Activated B cell treated with CpG ODN at 0.5 μM for 24 hours (primary cell): Measurements from ENCODE around the gene MSI2. TPM values are rescaled to one million over a fixed set of nuclear protein-coding genes. Genes with fewer than 3 reads are reported as not detected.

Experiments
- ATAC-seq: fragments of 200-7000 bp; cut with Tn5 transposase; one replicate; pipeline ENCODE4 v1.10.0; 2021; ENCODE audit warnings: low read depth, mild to moderate bottlenecking, moderate library complexity
- CTCF ChIA-PET: fragments of 350-600 bp; sonication (Branson Sonifier 250); formaldehyde crosslinking; loops from one replicate; lab custom pipeline; 2021; ENCODE audit warnings: antibody characterized with exemption; lab: Charles Lee
- POLR2A ChIA-PET: fragments of 350-600 bp; sonication (Branson Sonifier 250); formaldehyde crosslinking; loops from one replicate; lab custom pipeline; 2021; ENCODE audit warnings: antibody characterized with exemption; lab: Charles Lee
- DNase-seq: peaks from one replicate; pipeline ENCODE4 v3.0.0; 2022
- H3K27ac Mint-ChIP-seq: one replicate; pipeline ENCODE4 v1.8.0; 2020; ENCODE audit warnings: mixed read lengths
- H3K27me3 Mint-ChIP-seq: one replicate; pipeline ENCODE4 v1.8.0; 2021; ENCODE audit warnings: mixed read lengths
- H3K36me3 Mint-ChIP-seq: one replicate; pipeline ENCODE4 v1.8.0; 2021; ENCODE audit warnings: low read depth, mixed read lengths
- H3K4me1 Mint-ChIP-seq: one replicate; pipeline ENCODE4 v1.8.0; 2021; ENCODE audit warnings: mixed read lengths
- H3K4me3 Mint-ChIP-seq: one replicate; pipeline ENCODE4 v1.8.0; 2020; ENCODE audit warnings: mild to moderate bottlenecking, mixed read lengths
- H3K9me3 Mint-ChIP-seq: one replicate; pipeline ENCODE4 v1.8.0; 2020; ENCODE audit warnings: mixed read lengths
- intact Hi-C: fragments of 100-400 bp; cut with micrococcal nuclease; formaldehyde crosslinking; loops from one replicate; pipeline ENCODE4 v1.15.1; 2024
- total RNA-seq: library from RNA; stranded (reverse); gene quantifications from 2 replicates; pipeline ENCODE4 v1.2.3, GENCODE V29; 2022
- TF ChIP-seq, protein P1 (sequence below): fragments of 200-600 bp; IDR thresholded peaks from one replicate; pipeline ENCODE4 v1.8.0; 2022; ENCODE audit warnings: antibody characterized with exemption, mild to moderate bottlenecking

MSI2 gene
- total RNA-seq, 1 donor from 2014 or later, result 102 TPM

DNA sequence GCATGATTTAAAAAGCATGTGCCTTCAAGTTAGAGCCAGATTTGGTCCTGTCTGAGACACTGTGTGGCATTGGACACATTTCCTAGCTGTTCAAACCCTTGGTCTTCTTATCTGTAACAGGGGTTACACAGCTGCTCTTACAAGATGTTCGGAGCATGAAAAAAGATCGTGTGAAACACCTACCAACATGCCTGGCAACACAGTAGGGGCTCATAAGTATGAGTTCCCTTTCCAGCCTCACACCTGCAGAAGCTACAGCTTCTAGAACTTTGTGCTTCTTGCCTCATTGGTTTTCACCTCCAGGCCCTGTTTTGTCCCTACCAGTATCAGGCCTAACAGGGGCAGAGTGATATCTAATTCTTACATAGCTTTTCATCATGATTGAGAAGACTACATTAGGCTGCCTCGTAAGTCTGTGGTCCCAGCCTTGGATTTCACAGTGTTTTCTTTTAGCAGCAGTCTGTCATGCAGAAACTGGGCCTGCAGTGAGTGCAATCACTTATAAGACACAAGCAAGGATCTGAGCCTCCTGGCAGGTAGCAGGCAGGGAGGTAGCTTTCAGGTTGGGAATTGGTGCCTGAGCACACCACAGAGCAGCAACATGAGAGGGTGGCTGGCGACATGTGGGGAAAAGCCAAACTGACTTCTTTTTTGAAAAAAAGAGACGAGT is 410.0 kb downstream of the MSI2 start:
- intact Hi-C loops, result loop anchor here (1.0 kb wide), 1 partner anchor 62 kb away; no protein-coding TSS in a partner anchor
- Mint-ChIP-seq H3K9me3 (no peaks in the 10 kb centered on the region), H3K27me3 (no peaks in the 10 kb centered on the region), H3K27ac (peak overlapping the region; percentile 76), H3K4me3 (no peak overlapping the region), H3K36me3 (peaks cover 8% of the 10 kb centered on the region), H3K4me1 (peaks cover 41% of the 10 kb centered on the region)
- CTCF ChIA-PET, result interaction anchor here (1.0 to 2.3 kb wide), 4 partner anchors 63 to 423 kb away, joined by 3 to 18 read pairs (median 6); no protein-coding TSS in a partner anchor
- TF ChIP-seq, protein P1, sequence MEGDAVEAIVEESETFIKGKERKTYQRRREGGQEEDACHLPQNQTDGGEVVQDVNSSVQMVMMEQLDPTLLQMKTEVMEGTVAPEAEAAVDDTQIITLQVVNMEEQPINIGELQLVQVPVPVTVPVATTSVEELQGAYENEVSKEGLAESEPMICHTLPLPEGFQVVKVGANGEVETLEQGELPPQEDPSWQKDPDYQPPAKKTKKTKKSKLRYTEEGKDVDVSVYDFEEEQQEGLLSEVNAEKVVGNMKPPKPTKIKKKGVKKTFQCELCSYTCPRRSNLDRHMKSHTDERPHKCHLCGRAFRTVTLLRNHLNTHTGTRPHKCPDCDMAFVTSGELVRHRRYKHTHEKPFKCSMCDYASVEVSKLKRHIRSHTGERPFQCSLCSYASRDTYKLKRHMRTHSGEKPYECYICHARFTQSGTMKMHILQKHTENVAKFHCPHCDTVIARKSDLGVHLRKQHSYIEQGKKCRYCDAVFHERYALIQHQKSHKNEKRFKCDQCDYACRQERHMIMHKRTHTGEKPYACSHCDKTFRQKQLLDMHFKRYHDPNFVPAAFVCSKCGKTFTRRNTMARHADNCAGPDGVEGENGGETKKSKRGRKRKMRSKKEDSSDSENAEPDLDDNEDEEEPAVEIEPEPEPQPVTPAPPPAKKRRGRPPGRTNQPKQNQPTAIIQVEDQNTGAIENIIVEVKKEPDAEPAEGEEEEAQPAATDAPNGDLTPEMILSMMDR, result no peak
- no peak for DNase-seq
- ATAC-seq, result peak; percentile 56
- POLR2A ChIA-PET, result interaction anchor here (1.0 to 2.0 kb wide), 4 partner anchors 42 to 62 kb away, joined by 3 to 8 read pairs (median 6); no protein-coding TSS in a partner anchor

GRCh38 chr17:57666946-57667345 is 410.6 kb downstream of the MSI2 start:
- DNase-seq (no peak), ATAC-seq (no peak)
- Mint-ChIP-seq H3K4me1 (peaks cover 44% of the 10 kb centered on the region), H3K36me3 (peaks cover 8% of the 10 kb centered on the region), H3K9me3 (no peaks in the 10 kb centered on the region), H3K27me3 (no peaks in the 10 kb centered on the region), H3K27ac (peak overlapping the region; percentile 76), H3K4me3 (no peak overlapping the region)
- intact Hi-C loops, result loop anchor here (1.0 kb wide), 1 partner anchor 63 kb away; no protein-coding TSS in a partner anchor
- ChIA-PET POLR2A (interaction anchor here (1.0 to 2.0 kb wide), 4 partner anchors 43 to 63 kb away, joined by 3 to 8 read pairs (median 6); no protein-coding TSS in a partner anchor), CTCF (interaction anchor here (1.2 to 2.3 kb wide), 3 partner anchors 64 to 166 kb away, joined by 3 to 18 read pairs (median 5); no protein-coding TSS in a partner anchor)
- TF ChIP-seq, protein P1, result no peak

DNA sequence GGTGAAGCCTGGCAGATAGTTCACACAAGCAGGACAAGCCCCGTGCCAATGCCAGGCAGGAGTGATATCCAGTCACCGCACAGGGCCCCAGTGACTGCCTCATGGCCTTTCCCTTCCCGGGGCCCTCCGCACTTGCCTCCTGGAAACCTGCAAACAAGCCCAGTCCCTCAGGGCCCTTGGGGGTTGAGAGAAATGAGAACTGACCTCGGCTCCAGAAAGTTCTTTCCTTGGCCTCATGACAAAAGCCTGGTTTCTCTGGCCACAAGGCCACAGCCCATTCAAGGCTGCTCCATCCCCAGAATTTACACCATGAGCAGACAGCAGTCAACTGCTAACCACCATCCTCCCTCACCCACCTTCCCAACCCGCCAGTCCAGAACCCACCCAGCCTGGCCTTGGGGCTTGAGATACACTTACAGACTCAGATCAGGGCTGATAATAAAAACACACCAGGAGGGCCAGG is 411.2 kb downstream of the MSI2 start:
- CTCF ChIA-PET, result no interaction called here
- no peak for DNase-seq
- POLR2A ChIA-PET, result no interaction called here
- TF ChIP-seq, protein P1, result no peak
- no peak overlapping the region for H3K27ac Mint-ChIP-seq
- no peak overlapping the region for H3K4me3 Mint-ChIP-seq
- no peaks in the 10 kb centered on the region for H3K27me3 Mint-ChIP-seq
- no peaks in the 10 kb centered on the region for H3K9me3 Mint-ChIP-seq
- peaks cover 8% of the 10 kb centered on the region for H3K36me3 Mint-ChIP-seq
- no peak for ATAC-seq
- intact Hi-C loops, result no loop called here
- H3K4me1 Mint-ChIP-seq, result peaks cover 45% of the 10 kb centered on the region

- Mint-ChIP-seq H3K27me3 (no peaks in the 10 kb centered on the region), H3K9me3 (no peaks in the 10 kb centered on the region), H3K4me3 (no peak overlapping the region), H3K4me1 (peaks cover 40% of the 10 kb centered on the region), H3K36me3 (peaks cover 8% of the 10 kb centered on the region), H3K27ac (no peak overlapping the region)
- DNase-seq (no peak), ATAC-seq (no peak)
- intact Hi-C loops, result no loop called here
- TF ChIP-seq, protein P1, result no peak
- ChIA-PET POLR2A (no interaction called here), CTCF (interaction anchor here (1.1 kb wide), 1 partner anchor 425 kb away, joined by 7 read pairs; no protein-coding TSS in a partner anchor)
Measured at GRCh38 chr17:57668332-57668731, 412.0 kb downstream of the MSI2 start.
